Globus pallidus (tissue), 1 donor: ENCODE data around the gene TMEM119.
"Not testable (repeated sequence)": the region's sequence is repeated elsewhere in the genome, so short reads cannot be mapped to it uniquely, and the experiment has no call there.

Experiments
- DNase-seq: peaks from one replicate; pipeline ENCODE4 v3.0.0-alpha.2; 2015; ENCODE audit warnings: low spot score

The TMEM119 gene

DNA sequence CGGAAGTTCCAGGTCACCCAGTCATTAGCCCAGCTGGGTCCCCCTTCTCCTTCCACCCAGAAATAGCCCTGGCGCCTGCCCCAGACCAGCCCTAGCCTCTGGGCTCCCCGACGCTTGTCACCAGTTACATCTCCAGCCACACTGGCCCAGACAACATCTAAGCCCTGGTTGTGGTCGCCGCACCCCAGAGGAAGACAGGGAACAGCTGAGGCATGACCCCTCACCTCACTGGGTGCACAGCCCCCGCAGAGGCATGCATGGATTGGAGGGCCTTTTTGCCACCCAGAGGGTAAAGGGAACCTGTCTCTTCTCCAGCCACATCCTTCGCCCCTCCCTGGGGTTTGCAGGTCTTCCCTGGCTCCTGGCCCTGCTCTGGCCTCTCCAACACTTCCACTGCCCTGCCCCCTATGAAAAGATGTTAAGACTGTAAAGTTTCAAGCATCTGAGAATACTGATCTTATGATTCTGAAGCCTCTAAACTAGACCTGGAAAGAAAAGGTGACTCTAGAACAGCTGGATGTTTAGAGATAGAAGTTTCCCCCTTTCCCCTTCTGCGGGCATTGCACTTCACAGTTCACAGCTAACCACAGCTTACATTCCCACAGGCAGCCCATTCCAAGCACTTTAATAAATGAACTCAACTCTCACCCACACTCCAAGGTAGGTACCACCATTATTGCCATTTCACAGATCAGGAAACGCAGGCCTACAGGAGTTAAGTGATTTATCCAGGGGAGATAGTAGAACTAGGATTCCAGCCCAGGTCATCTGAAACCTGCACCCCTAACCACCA, 14.7 kb downstream of the TMEM119 start:
- no peak for DNase-seq

DNA sequence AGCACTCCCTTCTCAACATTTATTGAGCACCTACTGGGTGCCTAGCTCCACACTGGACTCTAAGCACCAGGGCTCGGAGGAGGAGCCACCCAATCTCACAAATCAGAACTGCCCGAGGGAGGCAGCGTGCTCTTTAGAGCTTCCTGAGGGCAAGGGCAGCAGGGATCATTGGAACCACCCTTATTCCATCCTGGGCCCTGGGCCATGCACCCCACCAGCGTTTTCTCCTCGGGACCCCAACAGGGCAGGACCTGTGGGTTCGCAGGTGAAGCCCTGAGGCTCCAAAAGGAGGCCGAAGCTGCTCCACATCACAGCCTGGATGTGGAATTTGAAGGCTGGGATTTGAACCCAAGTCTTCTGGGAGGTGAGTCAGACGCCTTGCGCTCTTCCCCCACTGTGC, 15.4 kb downstream of the TMEM119 start:
- DNase-seq = no peak

DNA sequence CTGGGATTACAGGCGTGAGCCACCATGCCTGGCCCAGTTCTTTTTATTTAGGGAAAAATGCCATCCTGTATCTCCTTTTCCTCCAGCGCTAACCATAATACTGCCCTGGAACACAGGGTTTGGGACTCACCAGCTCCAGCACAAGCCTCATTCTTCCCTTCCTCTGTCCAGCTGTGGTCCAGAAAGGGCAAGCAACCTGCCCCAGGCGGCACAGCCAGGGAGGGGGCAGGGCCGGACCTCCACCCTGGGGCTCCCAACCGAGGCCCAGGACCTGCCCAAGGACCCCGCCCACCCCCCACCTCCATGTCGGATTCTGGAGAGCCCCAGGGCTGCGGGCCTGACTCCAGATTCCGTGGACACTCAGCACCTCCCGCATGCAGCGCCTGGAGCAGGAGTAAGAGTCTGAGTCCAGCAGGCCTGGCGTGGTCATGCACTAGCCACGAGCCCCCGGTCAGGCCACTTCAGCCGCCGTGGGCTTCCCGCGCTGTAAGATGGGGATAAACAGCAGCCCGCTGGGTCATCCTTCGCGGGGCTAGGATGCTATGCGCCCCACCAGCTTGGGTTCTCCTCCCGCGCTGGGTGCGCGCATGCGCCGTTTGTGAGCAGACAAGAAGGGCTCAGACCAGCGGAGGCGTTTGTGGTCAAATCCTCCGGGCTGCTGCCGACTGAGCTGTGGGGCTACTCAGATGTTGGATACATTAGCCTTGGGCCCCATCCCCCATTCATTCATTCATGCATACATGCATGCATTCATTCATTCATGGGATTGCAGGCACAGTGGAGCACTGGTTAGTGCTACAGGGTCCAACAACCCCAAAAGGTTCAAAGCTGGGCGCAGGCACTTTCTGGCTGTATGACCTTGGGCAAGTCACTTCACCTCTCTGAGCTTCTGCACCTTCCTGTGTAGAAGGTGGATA, 16.3 kb downstream of the TMEM119 start:
- DNase-seq = no peak

DNA sequence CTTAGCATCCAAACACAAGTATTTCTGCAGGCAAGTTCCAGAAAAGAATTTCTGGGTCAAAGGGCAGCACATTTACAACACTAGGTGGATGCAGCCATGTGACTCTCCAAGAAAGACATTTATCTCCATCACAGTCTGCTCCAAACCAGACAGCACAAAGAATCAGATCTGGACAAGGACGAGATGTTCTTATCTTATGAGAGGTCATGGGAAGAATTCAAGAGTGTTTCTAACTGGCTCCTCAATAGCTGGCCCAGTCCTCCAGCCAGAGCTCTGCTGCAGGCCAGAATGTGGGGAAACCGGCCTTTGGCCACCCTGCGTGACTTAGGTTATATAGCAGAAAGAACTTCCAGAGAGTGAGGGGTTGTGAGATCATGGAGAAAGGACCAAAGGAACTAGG, 17.4 kb downstream of the TMEM119 start:
- DNase-seq = no peak

DNA sequence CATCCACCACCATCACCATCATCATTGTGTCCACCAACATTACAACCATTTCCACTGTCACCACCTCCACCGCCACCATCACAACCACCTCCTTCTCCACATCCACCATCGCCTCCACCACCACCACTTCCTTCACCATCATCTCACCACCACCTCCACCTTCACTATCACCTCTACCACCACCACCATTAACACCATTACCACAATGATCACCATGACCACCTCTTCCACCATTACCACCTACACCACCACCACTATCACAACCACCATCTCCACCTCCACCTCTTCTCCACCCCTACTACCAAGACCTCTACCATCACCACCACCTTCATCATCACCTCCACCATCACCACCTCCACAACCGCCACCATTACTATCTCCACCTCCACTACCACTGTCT, 19.1 kb downstream of the TMEM119 start:
- no peak for DNase-seq

DNA sequence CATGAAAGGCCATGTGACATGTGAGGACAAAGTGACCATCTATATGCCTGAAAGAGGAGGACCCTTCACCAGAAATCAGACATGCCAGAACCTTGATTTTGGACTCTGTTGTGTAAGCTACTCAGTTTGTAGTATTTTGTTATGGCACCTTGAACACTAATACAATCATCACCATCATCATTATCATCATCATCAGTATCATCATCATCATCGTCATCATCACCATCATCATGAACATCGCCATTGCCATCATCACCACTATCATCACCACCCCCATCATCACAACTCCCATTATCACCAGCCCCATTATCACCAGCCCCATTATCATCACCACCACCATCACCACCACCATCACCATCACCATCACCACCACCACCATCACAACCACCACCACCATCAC, 19.6 kb downstream of the TMEM119 start:
- no peak for DNase-seq

DNA sequence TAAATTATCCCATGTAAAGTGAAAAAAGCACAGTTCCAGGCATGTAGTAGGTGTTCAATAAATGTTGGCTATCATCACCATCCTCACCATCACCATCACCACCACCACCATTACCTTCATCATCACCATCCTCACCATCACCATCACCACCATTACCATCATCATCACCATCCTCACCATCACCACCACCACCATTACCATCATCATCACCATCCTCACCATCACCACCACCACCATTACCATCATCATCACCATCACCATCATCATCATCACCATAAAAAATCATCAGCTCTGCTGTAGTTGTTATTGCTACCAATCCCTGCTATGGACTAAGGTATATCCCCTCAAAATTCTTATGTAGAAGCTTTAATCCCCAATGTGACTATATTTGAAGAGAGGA, 20.4 kb downstream of the TMEM119 start:
- no peak for DNase-seq

DNA sequence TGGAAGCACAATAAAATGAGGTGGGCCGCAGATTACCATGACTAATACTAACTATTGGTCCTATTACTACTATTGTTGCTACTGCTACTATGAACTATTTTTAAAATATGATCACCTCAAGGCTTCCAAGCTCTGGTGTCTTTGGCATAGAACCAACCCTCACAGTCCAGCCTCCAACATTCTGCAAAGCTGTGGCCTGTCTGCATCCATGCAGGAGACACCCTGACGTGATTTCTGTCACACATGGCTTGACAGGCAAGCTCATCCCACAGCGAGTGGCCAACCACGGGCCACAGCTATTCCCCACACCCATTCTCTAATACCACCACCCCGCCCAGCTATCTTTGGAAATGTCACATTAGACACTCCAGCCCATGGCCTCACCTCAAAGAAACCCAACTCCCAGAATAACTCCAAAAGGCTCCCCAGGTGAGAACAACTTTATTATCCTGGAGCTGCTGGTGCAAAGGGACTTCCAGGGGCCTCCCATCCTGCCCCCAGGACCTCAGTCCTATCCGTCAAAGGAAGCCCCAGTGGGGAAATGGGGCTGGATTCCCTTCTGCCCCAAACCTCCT, 21.1 kb downstream of the TMEM119 start:
- no peak for DNase-seq

DNA sequence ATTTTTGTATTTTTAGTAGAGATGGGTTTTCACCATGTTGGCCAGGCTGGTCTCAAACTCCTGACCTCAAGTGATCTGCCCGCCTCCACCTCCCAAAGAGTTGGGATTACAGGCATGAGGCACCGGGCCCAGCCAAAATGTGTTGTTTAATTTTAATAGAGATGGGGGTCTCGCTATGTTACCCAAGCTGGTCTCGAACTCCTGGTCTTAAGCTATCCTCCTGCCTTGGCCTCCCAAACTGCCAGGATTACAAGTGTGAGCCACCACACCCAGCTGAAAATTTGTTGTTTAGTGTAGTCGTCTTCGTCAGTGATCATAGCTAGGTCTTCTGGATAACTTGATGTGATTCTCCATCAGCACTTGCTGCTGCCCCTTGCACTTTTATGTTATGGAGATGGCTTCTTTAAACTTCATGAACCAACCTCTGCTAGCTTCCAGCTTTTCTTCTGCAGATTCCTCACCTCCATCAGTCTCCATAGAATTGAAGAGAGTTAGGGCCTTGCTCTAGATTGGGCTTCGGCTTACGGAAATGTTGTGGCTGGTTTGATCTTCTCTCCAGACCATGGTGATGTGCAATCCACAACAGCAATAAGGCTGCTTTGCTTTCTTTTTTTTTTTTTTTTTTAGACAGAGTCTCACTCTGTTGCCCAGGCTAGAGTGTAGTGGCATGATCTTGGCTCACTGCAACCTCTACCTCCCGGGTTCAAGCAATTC, 22.5 kb downstream of the TMEM119 start:
- DNase-seq = no peak

DNA sequence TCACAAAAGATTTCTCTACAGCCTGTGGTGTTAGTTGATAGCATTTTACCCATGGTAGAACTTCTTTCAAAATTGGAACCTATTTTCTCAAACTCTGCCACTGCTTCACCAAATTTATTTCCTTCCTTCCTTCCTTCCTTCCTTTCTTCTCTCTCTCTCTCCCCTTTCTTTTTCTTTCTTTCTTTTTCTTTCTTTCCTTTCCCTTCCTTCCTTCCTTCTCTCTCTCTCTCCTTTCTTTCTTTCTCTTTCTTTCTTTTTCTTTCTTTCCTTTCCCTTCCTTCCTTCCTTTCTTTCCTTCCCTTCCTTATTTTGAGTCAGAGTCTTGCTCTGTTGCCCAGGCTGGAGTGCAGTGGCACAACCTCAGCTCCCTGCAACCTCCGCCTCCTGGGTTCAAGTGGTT, 23.6 kb downstream of the TMEM119 start:
- DNase-seq = not testable (repeated sequence)

DNA sequence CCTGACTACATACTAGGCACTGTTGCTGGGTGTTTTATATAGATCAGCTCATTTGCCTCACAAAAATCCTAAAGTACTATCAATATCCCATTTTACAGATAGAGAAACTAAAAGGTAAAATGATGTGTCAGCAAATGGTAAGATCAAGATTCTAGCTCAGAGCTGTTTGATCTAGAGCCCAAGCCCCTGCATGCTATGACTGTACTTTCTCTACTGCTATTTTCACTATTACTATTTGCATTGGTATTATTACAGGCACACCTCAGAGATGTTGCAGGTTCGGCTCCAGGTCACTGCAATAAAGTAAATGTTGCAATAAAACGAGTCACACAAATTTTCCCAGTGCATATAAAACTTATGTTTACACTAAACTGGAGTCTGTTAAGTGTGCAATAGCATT, 24.6 kb downstream of the TMEM119 start:
- DNase-seq = no peak

DNA sequence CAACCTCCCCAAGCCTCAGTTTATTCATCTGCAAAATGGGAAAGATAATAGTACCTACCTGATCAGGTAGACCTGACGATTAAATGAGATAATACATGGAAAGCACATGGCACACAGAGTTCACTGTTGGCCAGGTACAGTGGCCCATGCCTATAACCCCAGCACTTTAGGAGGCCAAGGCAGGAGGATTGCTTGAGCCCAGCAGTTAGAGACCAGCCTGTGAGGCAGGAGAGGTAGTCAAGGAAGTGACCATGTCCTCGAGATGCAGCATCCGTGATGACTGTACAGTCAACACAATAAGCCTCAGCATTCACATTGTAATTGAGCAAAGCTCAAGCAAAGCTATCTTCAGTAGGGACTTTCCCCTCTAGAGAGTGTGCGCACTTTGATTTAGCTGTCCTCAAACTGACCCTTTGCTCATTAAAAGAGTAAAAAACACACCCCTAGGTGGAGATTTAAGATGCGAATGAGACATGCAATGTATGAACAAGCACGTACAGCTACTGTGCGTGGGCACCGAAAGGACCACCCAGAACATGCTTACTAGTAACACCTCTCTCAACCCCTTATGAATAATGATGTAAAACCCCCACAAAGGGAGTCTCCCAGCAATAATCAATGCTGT, 25.6 kb downstream of the TMEM119 start:
- DNase-seq = no peak

DNA sequence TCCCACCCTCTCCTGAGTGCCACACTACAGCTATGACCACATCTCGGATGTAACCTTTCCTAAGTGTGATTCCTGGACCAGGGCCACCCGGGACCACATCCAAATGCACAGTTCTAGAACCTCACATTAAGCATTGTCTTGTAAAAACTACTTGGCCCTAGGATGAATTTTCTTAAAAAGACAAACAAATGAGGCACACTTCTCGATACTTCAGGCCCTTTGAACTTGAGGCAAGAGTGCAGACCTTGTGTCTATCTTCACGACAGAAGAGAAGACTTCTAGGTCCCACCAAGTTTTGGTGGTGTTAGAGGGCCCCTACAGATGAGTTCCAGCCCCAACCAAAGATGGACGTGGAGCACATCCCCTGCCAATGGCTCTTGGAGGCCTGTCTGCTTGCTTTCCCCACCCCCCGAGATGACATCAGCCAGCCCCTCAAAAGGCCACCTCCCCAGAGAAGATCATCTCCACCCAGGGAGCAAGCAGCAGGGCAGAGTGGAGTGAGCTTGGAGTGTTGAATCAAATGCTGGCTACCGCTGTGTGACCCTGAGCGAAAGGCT, 26.2 kb downstream of the TMEM119 start:
- DNase-seq = no peak

DNA sequence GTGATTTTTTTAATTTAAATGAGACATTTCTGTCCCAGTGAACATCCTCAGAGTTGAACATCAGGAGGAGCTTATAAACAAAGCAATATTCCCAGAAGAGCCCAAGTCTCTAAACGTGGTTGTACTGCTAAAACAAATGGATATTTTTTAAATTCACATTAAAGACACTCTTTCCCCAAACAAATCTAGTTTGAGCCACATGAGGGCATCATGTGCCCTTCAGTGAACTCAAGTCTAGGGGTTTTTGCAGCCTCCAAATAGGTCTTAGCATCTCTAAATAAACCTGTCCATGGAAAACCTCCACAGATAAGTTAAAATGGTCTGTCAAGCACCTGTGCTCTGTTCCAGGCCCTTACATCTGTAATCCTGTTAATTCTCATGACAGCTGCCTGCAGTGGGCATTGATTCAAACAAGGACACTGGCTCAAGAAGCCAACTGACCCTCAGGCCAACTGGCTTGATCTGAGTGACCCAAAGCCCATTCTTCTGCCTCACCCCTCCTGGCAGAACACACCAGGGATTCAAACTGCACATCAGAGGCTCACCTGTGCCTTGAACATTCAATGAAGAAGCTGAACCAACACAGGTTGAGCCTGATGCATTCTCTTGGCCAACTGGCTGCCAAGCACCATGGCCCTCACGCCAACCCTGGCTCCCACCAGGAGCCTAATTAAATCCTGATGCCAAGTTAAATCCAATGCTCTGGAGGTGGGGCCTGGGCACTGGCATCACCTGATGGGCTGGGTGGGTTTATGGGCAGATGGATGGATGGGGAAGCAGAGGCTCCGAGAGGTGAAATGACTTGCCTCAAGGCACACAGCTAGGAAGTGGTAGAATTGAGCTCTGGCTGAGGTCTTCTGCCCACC, 26.9 kb downstream of the TMEM119 start:
- no peak for DNase-seq

DNA sequence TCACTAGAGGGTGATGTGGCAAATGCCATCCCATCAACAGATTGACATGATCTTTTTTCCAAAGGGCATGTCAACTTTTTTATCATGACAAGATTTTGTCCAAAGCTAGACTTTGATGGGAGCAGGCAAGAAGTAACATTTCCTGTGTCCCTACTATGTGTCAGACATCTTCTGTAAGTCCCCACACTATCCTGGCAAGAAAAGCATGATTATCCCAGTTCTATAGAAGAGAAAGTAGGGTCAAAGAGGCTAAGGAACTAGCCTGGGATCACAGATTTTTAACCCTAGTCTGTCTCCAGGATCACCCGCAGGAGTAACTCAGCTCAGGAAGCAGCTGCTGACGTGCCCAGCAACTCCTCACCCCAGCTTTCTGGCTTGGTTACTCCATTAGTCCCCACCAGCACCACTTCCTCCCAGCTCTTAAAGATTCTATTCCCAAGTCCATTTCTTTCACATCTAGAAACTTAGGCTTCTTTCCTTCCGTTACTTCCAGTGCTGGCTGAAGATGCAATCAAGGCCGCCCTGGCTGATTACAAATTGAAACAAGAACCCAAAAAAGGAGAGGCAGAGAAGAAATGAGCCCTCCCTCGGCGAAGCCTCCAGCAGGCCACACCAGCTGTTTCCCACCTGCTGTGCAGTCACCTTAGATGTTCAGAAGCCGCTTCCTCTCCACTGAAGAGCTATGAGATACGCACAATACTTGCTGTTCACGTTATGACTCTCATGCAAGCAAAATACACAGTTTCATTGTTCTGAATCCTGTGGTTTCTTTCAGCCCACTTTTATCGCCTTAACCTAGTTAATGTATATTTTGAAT, 29.3 kb downstream of the TMEM119 start:
- no peak for DNase-seq

DNA sequence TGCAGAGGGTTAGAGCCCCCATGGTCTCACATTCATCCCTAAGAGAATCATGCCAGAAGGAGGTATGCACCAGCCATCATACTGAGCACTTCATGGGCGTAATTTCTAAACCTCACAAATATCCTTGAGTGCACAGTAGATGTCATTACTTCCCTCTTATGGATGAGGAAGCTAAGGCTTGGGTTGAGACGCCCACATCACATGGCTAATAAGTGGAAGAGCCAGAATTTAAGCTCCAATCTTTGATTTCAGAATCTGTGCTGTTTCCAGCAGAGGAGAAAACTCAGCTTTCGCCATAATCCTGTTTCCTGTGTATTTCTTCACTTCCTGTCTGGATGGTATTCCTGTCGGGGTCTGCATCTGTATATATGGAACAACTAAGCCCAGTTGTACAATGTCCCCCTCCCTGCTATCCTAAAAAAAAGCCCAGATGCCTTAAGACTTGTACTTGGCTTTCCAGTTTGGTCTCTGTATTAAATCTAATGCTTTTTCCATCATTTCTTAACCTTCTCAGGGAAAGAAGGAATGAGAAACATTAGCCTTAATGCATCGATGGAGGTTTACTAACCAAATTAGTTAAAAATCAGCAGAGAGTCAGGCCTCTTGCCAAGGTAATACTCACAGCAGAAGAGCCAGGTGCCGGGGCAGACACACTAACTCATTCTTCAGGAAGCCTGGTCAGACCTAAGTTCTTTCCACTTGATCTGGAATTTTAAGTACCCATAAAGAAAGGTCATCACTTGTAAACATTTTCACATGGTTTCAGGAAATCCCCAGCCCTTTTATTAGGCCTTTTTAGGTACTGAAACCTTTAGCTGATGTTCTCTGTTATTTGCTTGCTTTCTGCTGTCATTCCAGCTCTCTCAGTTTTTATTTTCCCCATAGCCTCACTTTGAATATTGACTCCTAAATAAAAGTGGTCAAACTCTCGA, 30.2 kb downstream of the TMEM119 start:
- DNase-seq = peak; percentile 43

DNA sequence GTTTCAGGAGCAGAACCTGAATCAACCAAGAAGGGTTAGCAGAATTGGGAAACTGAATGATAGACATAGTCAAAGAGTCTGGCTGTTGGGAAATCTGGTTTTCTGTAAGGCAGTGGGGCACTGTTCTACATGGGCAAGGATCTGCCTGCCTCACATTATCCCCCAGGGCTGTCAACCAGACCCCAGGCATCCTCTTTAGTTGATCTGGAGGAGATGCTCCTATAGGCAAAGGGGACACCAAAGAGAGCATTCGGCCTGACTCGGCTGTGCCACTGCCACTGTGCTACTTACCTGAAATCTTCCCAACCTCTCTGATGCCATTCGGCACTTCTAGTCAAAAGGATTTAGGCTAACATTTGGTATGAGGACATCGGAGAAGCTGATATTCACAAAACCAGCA, 31.4 kb downstream of the TMEM119 start:
- DNase-seq = no peak

DNA sequence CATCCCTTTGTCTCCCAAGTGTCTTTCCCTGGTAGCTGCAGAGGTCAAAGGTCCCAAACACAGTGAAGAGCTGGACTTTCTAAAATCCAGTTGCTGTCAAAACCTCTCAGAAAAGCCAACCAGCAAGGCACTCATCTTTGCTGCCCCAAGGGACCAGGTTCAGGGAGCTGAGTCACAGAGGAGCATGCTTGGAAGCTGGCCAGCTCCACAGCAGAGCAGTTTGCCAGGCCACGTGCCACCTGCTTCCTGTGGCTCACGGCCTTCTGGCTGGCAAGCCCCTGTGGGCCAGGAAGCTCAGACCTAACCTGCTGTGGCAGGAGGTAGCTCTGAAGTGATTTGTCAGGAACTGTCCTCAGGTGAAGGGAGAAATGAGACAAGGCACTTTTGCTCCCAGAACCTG, 31.9 kb downstream of the TMEM119 start:
- no peak for DNase-seq
